CD4-positive, alpha-beta T cell treated with Interleukin-12 subunit alpha and Interleukin-12 subunit beta, for 1 hour (primary cell): ENCODE results near the gene GIMAP8.
"Not testable (repeated sequence)": the region's sequence is repeated elsewhere in the genome, so short reads cannot be mapped to it uniquely, and the experiment has no call there.

ENCODE experiments used
- DNase-seq: peaks from one replicate; pipeline ENCODE4 v3.0.0-alpha.2; 2020

The GIMAP8 gene

DNA sequence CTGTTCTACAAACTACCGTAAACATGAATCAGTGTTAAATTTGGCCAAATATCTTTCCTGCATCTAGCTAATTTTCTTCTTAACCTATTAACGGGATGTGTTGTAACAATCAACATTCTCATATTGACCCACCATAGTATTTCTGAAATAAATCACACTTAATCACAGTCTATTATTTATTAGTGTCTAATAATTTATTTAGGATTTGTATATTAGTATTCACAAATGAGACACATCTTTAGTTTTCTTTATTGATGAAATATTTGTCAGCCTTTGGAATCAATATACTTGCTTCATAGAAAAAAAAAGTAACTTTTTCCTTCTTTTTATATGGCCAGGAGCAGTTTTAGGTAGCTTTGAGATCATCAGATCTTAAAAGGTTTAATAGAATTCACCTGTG lies 68.9 kb downstream of the GIMAP8 start:
- DNase-seq = no peak

DNA sequence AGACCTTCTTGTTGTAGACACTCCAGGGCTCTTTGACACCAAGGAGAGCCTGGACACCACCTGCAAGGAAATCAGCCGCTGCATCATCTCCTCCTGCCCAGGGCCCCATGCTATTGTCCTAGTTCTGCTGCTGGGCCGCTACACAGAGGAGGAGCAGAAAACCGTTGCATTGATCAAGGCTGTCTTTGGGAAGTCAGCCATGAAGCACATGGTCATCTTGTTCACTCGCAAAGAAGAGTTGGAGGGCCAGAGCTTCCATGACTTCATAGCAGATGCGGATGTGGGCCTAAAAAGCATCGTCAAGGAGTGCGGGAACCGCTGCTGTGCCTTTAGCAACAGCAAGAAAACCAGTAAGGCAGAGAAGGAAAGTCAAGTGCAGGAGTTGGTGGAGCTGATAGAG lies 69.7 kb downstream of the GIMAP8 start:
- DNase-seq = peak; percentile 43

DNA sequence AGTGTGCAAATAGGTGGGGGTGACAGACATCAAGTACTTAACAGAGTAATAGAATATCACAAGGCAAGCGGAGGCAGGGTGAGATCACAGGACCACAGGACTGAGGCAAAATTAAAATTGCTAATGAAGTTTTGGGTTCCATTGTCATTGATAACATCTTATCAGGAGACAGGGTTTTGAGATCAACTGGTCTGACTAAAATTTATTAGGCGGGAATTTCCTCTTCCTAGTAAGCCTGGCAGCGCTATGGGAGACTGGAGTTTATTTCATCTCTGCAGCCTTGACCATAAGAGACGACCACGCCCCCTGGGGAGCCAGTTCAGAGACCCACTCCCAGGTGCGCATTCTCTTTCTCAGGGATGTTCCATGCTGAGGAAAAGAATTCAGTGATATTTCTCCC lies 72.5 kb downstream of the GIMAP8 start:
- not testable (repeated sequence) for DNase-seq

DNA sequence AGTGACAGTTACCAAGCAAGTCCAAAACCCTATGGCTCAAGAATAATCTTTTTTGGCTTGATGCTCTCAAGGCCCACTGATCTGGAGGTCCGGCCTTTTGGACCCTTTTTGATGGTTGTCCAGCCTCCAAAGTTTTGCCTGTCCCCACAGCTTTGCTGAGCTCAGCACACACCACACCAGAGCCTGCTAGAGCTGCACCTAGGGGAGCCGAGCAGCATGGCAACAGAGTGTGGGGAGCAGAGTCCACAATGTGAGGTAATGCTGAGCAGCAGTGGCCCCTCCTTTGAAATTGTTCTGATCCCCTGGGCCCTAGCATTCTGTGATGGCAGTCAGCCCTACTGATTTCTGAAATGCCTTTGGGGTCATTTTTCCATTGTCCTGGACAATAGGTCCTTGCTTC lies 73.6 kb downstream of the GIMAP8 start:
- no peak for DNase-seq
